H1 (cell line): ENCODE results near the gene CLBA1. TPM values are rescaled to one million over a fixed set of nuclear protein-coding genes. Genes with fewer than 3 reads are reported as not detected.

Source experiments
- CTCF ChIA-PET: fragments of 300-600 bp; sonication (Branson Sonifier 250); formaldehyde crosslinking; loops from one replicate; lab custom pipeline; 2021; ENCODE audit not compliant: partially characterized antibody; lab: Charles Lee
- POLR2A ChIA-PET: fragments of 300-600 bp; sonication (Branson Sonifier 250); formaldehyde crosslinking; loops from one replicate; lab custom pipeline; 2021; ENCODE audit warnings: inconsistent platforms; ENCODE audit not compliant: partially characterized antibody; lab: Charles Lee
- DNase-seq, 2 experiments: peaks; one replicate each; pipeline versions ENCODE4 v3.0.0 to v3.0.0-alpha.2; 2010 to 2022; ENCODE audit warnings: low spot score in 2 of 2, low read depth in 1 of 2, mixed read lengths in 1 of 2
- FAIRE-seq: peaks from 2 replicates; lab custom pipeline; 2011; peaks lifted over from hg19 to GRCh38; lab: Jason Lieb, UNC
- H2AFZ ChIP-seq: 2 replicates; pipeline ENCODE4 v1.8.1; 2012; ENCODE audit warnings: low read length, inconsistent platforms
- H2AK5ac ChIP-seq: 2 replicates; pipeline ENCODE4 v1.6.1; 2013; ENCODE audit warnings: low read depth, low read length
- H2BK120ac ChIP-seq: replicated peaks from 2 replicates; pipeline ENCODE3; 2013; ENCODE audit warnings: low read depth, low read length, inconsistent platforms
- H2BK12ac ChIP-seq: 2 replicates; pipeline ENCODE4 v1.6.1; 2013; ENCODE audit warnings: low read depth, low read length
- H2BK15ac ChIP-seq: 2 replicates; pipeline ENCODE4 v1.6.1; 2013; ENCODE audit warnings: low read length
- H2BK20ac ChIP-seq: 2 replicates; pipeline ENCODE4 v1.6.1; 2013; ENCODE audit warnings: low read length
- H2BK5ac ChIP-seq: 2 replicates; pipeline ENCODE4 v1.6.1; 2013; ENCODE audit warnings: low read depth, low read length
- H3K14ac ChIP-seq: 2 replicates; pipeline ENCODE4 v1.6.1; 2013; ENCODE audit warnings: inconsistent platforms; ENCODE audit not compliant: insufficient read length
- H3K18ac ChIP-seq: 2 replicates; pipeline ENCODE4 v1.6.1; 2013; ENCODE audit warnings: low read length; ENCODE audit errors: extremely low read depth
- H3K23ac ChIP-seq: 2 replicates; pipeline ENCODE4 v1.6.1; 2013; ENCODE audit warnings: inconsistent platforms; ENCODE audit not compliant: insufficient read length
- H3K23me2 ChIP-seq: 2 replicates; pipeline ENCODE4 v1.6.1; 2013; ENCODE audit warnings: low read depth, low read length
- H3K27ac ChIP-seq: 2 replicates; pipeline ENCODE4 v1.6.1; 2011; ENCODE audit warnings: low read depth, low read length, inconsistent platforms
- H3K27me3 ChIP-seq, 4 experiments: replicated peaks in 1 of 4; 1 replicate in 1 of 4; 2 replicates in 3 of 4; pipeline versions ENCODE4 v1.6.1 to v1.8.1; 2011 to 2013; ENCODE audit warnings: low read length in 3 of 4, mild to moderate bottlenecking in 3 of 4, inconsistent platforms in 2 of 4, mixed read lengths in 2 of 4, moderate library complexity in 1 of 4; ENCODE audit not compliant: control insufficient read depth in 3 of 4, insufficient read depth in 3 of 4; ENCODE audit errors: extremely low read depth in 1 of 4
- H3K36me3 ChIP-seq, 4 experiments: 2 replicates each; pipeline versions ENCODE4 v1.6.1 to v1.8.1; 2011 to 2013; ENCODE audit warnings: mild to moderate bottlenecking in 4 of 4, low read length in 3 of 4, moderate library complexity in 2 of 4, control low read depth in 1 of 4, inconsistent platforms in 1 of 4; ENCODE audit not compliant: insufficient read depth in 4 of 4, control insufficient read depth in 2 of 4
- H3K4ac ChIP-seq: replicated peaks from 2 replicates; pipeline ENCODE3; 2013; ENCODE audit warnings: low read length, low read depth, mixed read lengths, inconsistent platforms; ENCODE audit not compliant: insufficient read length
- H3K4me1 ChIP-seq, 4 experiments: replicated peaks in 1 of 4; 1 replicate in 1 of 4; 2 replicates in 3 of 4; pipeline versions ENCODE4 v1.6.1 to v1.8.1; 2011 to 2013; ENCODE audit warnings: low read length in 3 of 4, inconsistent platforms in 2 of 4, mixed read lengths in 1 of 4; ENCODE audit not compliant: insufficient read depth in 4 of 4, control insufficient read depth in 3 of 4
- H3K4me2 ChIP-seq, 2 experiments: 2 replicates each; pipeline versions ENCODE4 v1.6.1 to v1.8.1; 2011 to 2013; ENCODE audit warnings: low read depth in 2 of 2, low read length in 2 of 2, control low read depth in 1 of 2, inconsistent platforms in 1 of 2, mild to moderate bottlenecking in 1 of 2; ENCODE audit not compliant: insufficient read depth in 1 of 2
- H3K4me3 ChIP-seq, 4 experiments: fragments of 200-600, 300-600 bp in 1 of 4; sonication (generic), shearing (Covaris generic), sonication (Bioruptor Twin) in 1 of 4; 2 replicates each; pipeline versions ENCODE4 v1.5.1 to v1.8.1; 2011 to 2016; ENCODE audit warnings: low read length in 4 of 4, low read depth in 3 of 4, control low read depth in 2 of 4, inconsistent platforms in 2 of 4, mild to moderate bottlenecking in 2 of 4, mixed read lengths in 1 of 4, moderate library complexity in 1 of 4; ENCODE audit not compliant: insufficient read depth in 2 of 4; ENCODE audit errors: extremely low read depth in 1 of 4
- H3K56ac ChIP-seq: replicated peaks from 2 replicates; pipeline ENCODE3; 2013; ENCODE audit warnings: low read depth, mild to moderate bottlenecking, mixed read lengths, low read length, inconsistent platforms; ENCODE audit not compliant: insufficient read length
- H3K79me1 ChIP-seq: 2 replicates; pipeline ENCODE4 v1.6.1; 2013; ENCODE audit warnings: low read depth, low read length, control low read depth
- H3K79me2 ChIP-seq, 2 experiments: 2 replicates each; pipeline versions ENCODE4 v1.6.1 to v1.8.1; 2012 to 2013; ENCODE audit warnings: low read length in 2 of 2, mild to moderate bottlenecking in 2 of 2, inconsistent platforms in 1 of 2; ENCODE audit not compliant: insufficient read depth in 2 of 2, control insufficient read depth in 1 of 2
- H3K9ac ChIP-seq, 4 experiments: replicated peaks in 1 of 4; 1 replicate in 1 of 4; 2 replicates in 3 of 4; pipeline versions ENCODE4 v1.6.1 to v1.8.1; 2011 to 2013; ENCODE audit warnings: low read depth in 3 of 4, low read length in 3 of 4, control low read depth in 2 of 4, mild to moderate bottlenecking in 2 of 4, moderate library complexity in 2 of 4, inconsistent platforms in 1 of 4; ENCODE audit errors: extremely low read depth in 1 of 4
- H3K9me3 ChIP-seq, 2 experiments: 2 replicates each; pipeline versions ENCODE4 v1.6.1 to v1.8.1; 2012 to 2013; ENCODE audit warnings: mild to moderate bottlenecking in 2 of 2, moderate library complexity in 2 of 2, control low read depth in 1 of 2, inconsistent platforms in 1 of 2, low read depth in 1 of 2, low read length in 1 of 2, mixed read lengths in 1 of 2; ENCODE audit not compliant: insufficient read depth in 2 of 2
- H4K20me1 ChIP-seq, 2 experiments: replicated peaks in 1 of 2; 2 replicates each; pipeline versions ENCODE3 to v1.8.1; 2011 to 2013; ENCODE audit warnings: inconsistent platforms in 2 of 2, low read length in 2 of 2, mild to moderate bottlenecking in 1 of 2; ENCODE audit not compliant: insufficient read depth in 2 of 2, control insufficient read depth in 1 of 2
- H4K5ac ChIP-seq: 2 replicates; pipeline ENCODE4 v1.6.1; 2013; ENCODE audit warnings: low read length, low read depth, mixed read lengths, inconsistent platforms; ENCODE audit not compliant: insufficient read length
- H4K8ac ChIP-seq: 2 replicates; pipeline ENCODE4 v1.8.0; 2013; ENCODE audit warnings: mild to moderate bottlenecking, moderate library complexity, low read length, inconsistent platforms; ENCODE audit not compliant: insufficient read depth; ENCODE audit errors: extremely low read depth
- H4K91ac ChIP-seq: replicated peaks from 2 replicates; pipeline ENCODE3; 2013; ENCODE audit warnings: low read length, mixed read lengths, inconsistent platforms; ENCODE audit not compliant: insufficient read length
- CHD1 ChIP-seq: IDR thresholded peaks from 2 replicates; pipeline ENCODE4 v1.6.1; 2012; ENCODE audit warnings: low read depth, low read length, improper control_type of control experiment
- GABPA ChIP-seq: IDR thresholded peaks from 2 replicates; pipeline ENCODE4 v1.6.1; 2011; ENCODE audit warnings: mild to moderate bottlenecking, low read length, moderate library complexity, borderline replicate concordance; ENCODE audit not compliant: insufficient read depth
- HDAC6 ChIP-seq: IDR thresholded peaks from one replicate; pipeline ENCODE4 v1.7.1; 2012; ENCODE audit warnings: low read depth, mild to moderate bottlenecking, inconsistent platforms, low read length, moderate library complexity
- KDM1A ChIP-seq: fragments of 200-600, 300-600 bp; sonication (generic); IDR thresholded peaks from 2 replicates; pipeline ENCODE4 v1.7.1; 2016; ENCODE audit warnings: mild to moderate bottlenecking, low read length, borderline replicate concordance
- RFX5 ChIP-seq: IDR thresholded peaks from 2 replicates; pipeline ENCODE4 v1.6.1; 2011; ENCODE audit warnings: low read depth, low read length, improper control_type of control experiment, borderline replicate concordance
- SIN3A ChIP-seq, 2 experiments: IDR thresholded peaks in 1 of 2; conservative IDR thresholded peaks in 1 of 2; 2 replicates each; pipeline ENCODE4 v1.6.1; 2011 to 2012; ENCODE audit warnings: low read length in 2 of 2, improper control_type of control experiment in 1 of 2, low read depth in 1 of 2, mild to moderate bottlenecking in 1 of 2
- SIRT6 ChIP-seq: IDR thresholded peaks from one replicate; pipeline ENCODE4 v1.7.1; 2012; ENCODE audit warnings: low read length, inconsistent platforms
- SP2 ChIP-seq: IDR thresholded peaks from 2 replicates; pipeline ENCODE4 v1.6.1; 2012; ENCODE audit warnings: mild to moderate bottlenecking, low read length, inconsistent platforms
- TAF7 ChIP-seq: optimal IDR thresholded peaks from 2 replicates; pipeline ENCODE3; 2011; ENCODE audit warnings: low read depth, mild to moderate bottlenecking, inconsistent platforms, low read length, moderate library complexity, borderline replicate concordance
- TCF12 ChIP-seq: IDR thresholded peaks from 2 replicates; pipeline ENCODE4 v1.6.1; 2011; ENCODE audit warnings: low read depth, mild to moderate bottlenecking, low read length
- TEAD4 ChIP-seq: IDR thresholded peaks from 2 replicates; pipeline ENCODE4 v1.6.1; 2012; ENCODE audit warnings: low read depth, low read length, inconsistent platforms, mixed read lengths
- WGBS, 2 experiments: shearing (Covaris generic) in 1 of 2; methylation state at CpG; one replicate each; pipeline versions ENCODE4 v1.1.6 to v1.1.7; 2013 to 2015; ENCODE audit warnings: low lambda C conversion rate in 2 of 2, mixed read lengths in 2 of 2, inconsistent platforms in 1 of 2, low coverage in 1 of 2, missing lambda C conversion rate in 1 of 2; ENCODE audit not compliant: insufficient replicate concordance in 2 of 2, insufficient coverage in 1 of 2, insufficient read length in 1 of 2; ENCODE audit errors: extremely low coverage in 1 of 2, missing lambda C conversion rate in 1 of 2; 5-methylcytosine and 5-hydroxymethylcytosine counted together
- polyA plus RNA-seq, 7 experiments: library from polyadenylated mRNA; depleted of rRNA in 3 of 7; stranded (reverse) in 5 of 7; unstranded in 2 of 7; fragments of >200 nt in 5 of 7; fragments of 200-250 nt in 2 of 7; gene quantifications; 1 replicate in 5 of 7; 2 replicates in 1 of 7; 4 replicates in 1 of 7; pipeline versions ENCODE4 v1.2.1 to v1.2.3, GENCODE V29; 2011 to 2013; ENCODE audit warnings: missing spikeins in 2 of 7, mixed read lengths in 2 of 7
- total RNA-seq: library from RNA; stranded (reverse); fragmentation: NEBNext Ultra II Directional; extraction: Animal tissue kit (Norgen Biotek cat#: 25700); gene quantifications from 2 replicates; pipeline ENCODE4 v1.2.1, GENCODE V29; 2021
- TF ChIP-seq, protein P1 (sequence below): IDR thresholded peaks from 2 replicates; pipeline ENCODE4 v1.6.1; 2011; ENCODE audit warnings: low read depth, mild to moderate bottlenecking, low read length; ENCODE audit not compliant: insufficient read depth

The CLBA1 gene
- total and polyA plus RNA-seq, 2 of the 8 experiments (the other 6 are each of a cell fraction or from before 2014, with no cell fraction given): 1.6 to 2.4 TPM

- 75% methylated on average over 18 of the region's 23 CpGs; no CpG with 5 or more reads in 1 of the 2 experiments for WGBS, 2 experiments
- TF ChIP-seq SIN3A (conservative IDR thresholded peaks at IDR 0.05 in 1 of 2, IDR thresholded peaks at IDR 0.05 in 1 of 2; ENCODE audit: low read depth in 1 of 2, low read length in 2 of 2) (no peak), SP2 (no peak), TAF7 (no peak), CHD1 (no peak), KDM1A (no peak), SIRT6 (no peak), TEAD4 (no peak), RFX5 (no peak), GABPA (no peak), TCF12 (no peak), HDAC6 (no peak)
- TF ChIP-seq, protein P1, sequence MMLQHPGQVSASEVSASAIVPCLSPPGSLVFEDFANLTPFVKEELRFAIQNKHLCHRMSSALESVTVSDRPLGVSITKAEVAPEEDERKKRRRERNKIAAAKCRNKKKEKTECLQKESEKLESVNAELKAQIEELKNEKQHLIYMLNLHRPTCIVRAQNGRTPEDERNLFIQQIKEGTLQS: no peak
These were observed 12.0 kb upstream of the CLBA1 start for GRCh38 chr14:104973385-104974145.

More at GRCh38 chr14:104973385-104974145, 12.0 kb upstream of the CLBA1 start:
- no peak overlapping the region for H4K91ac ChIP-seq
- DNase-seq (peak in 1 of 2 experiments; percentile 57), FAIRE-seq (no peak)
- no peak overlapping the region for H3K9ac ChIP-seq
- peak overlapping the region; percentile 50; the same call in 1 of the 2 replicates for H2BK12ac ChIP-seq
- no peak overlapping the region for H3K4me3 ChIP-seq
- no peak overlapping the region for H2AK5ac ChIP-seq
- H3K14ac ChIP-seq: no peak overlapping the region
- no peaks in the 10 kb centered on the region for H3K79me2 ChIP-seq
- no peak overlapping the region for H3K4me2 ChIP-seq
- no peak overlapping the region for H3K27ac ChIP-seq
- H3K9me3 ChIP-seq: no peaks in the 10 kb centered on the region
- no peak overlapping the region for H3K23ac ChIP-seq
- H2BK5ac ChIP-seq: no peak overlapping the region
- H2BK20ac ChIP-seq: no peak overlapping the region
- peaks cover 7% of the 10 kb centered on the region; the same call in 1 of the 2 replicates for H3K23me2 ChIP-seq
- POLR2A ChIA-PET: no interaction called here
- H3K36me3 ChIP-seq: no peaks in the 10 kb centered on the region
- no peaks in the 10 kb centered on the region for H3K79me1 ChIP-seq
- peaks cover 15 to 20% (median 18%) of the 10 kb centered on the region in 4 experiments for H3K27me3 ChIP-seq
- peaks cover 0 to 14% (median 7%) of the 10 kb centered on the region in 4 experiments; a peak in 5 of 7 replicates for H3K4me1 ChIP-seq
- H2BK120ac ChIP-seq: no peak overlapping the region
- peaks cover 4 to 5% of the 10 kb centered on the region in 2 experiments for H4K20me1 ChIP-seq
- H3K56ac ChIP-seq: no peak overlapping the region
- no peak overlapping the region for H4K5ac ChIP-seq
- no peak overlapping the region for H2AFZ ChIP-seq
- H3K4ac ChIP-seq: no peak overlapping the region
- no peak overlapping the region for H3K18ac ChIP-seq
- no peak overlapping the region for H2BK15ac ChIP-seq
- CTCF ChIA-PET: interaction anchor here (0.7 to 11.5 kb wide), 13 partner anchors 35 to 108 kb away, joined by 3 to 161 read pairs (median 4); no protein-coding TSS in a partner anchor
- no peak overlapping the region for H4K8ac ChIP-seq
